Measurements from ENCODE around the gene EXD2.
"Not testable (repeated sequence)": the region's sequence is repeated elsewhere in the genome, so short reads cannot be mapped to it uniquely, and the experiment has no call there.

The EXD2 gene

GRCh38 chr14:69199786-69200185 is 8.5 kb downstream of the EXD2 start:
- DNase-seq = no peak

- DNase-seq = no peak
Measured at GRCh38 chr14:69204753-69205152, 13.5 kb downstream of the EXD2 start.

DNA sequence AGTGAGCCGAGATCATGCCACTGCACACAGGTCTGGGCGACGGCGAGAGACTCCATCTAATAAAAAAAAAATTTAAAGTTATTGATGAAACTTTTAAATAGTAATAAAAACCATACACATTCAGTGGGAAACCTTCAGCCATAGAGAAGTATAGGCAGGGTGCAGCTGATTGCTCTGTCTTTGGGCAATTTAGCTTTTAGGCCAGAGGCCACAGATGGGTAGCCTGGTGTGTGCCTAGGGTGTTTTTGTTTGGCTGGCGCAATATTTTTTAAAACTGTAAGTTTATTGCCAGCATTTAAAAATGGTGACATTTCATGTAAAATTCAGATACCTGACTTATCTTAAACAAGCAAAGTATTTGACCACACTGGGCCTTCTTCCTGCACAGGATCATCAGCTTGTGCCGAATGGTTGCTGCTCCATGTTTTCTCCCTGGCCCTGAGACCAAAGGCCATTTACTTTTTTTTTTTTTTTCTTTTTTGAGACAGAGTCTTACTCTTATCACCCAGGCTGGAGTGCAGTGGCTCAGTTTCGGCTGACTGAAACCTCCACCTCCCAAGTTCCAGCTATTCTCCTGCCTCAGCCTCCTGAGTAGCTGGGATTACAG is 16.2 kb downstream of the EXD2 start:
- no peak for DNase-seq

- DNase-seq = no peak
Measured at GRCh38 chr14:69208666-69209065, 17.4 kb downstream of the EXD2 start.

DNA sequence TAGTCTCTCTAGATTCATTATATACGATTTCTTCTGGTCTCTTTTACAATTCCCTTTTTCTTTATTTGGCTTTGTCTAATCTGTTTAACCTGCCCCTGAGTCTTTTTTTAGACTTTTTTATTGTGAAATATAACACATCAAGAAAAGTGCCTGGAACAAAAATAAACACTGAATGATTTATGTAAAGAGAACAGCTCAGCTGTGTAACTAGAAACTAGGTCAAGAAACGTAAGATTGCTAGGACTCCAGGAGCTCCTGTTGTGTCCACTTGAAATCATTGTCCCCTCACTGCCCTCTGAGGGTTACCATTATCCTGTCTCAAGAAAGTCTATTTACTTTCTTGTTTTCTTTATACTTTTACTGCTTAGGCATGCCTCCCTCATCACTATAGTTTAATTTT is 23.1 kb downstream of the EXD2 start:
- DNase-seq = no peak

DNA sequence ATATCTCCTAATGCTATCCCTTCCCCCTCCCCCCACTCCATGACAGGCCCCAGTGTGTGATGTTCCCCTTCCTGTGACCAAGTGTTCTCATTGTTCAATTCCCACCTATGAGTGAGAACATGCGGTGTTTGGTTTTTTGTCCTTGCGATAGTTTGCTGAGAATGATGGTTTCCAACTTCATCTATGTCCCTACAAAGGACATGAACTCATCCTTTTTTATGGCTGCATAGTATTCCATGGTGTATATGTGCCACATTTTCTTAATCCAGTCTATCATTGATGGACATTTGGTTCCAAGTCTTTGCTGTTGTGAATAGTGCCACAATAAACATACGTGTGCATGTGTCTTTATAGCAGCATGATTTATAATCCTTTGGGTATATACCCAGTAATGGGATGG is 26.4 kb downstream of the EXD2 start:
- DNase-seq = not testable (repeated sequence)

DNA sequence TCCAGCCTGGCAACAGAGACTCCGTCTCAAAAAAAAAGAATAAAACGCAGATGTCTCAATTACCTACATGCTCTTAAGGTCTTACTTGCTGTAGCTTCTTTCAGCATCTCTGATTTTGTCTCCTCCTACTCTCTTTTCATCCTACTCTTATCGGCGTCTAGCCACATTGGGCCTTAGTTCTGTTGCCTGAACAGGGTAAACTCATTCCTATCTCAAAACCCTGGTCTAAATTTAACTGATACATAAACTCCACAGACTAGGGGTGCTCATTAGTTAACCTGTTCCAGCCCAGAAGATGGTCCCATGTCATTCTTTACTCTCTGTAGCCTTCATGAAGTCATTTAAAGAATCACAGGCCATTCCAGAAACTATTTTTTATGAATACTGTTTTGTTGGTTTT is 33.6 kb downstream of the EXD2 start:
- no peak for DNase-seq

- DNase-seq = no peak
Measured at GRCh38 chr14:69226178-69226577, 34.9 kb downstream of the EXD2 start.

- DNase-seq = no peak
Measured at GRCh38 chr14:69226736-69227135, 35.4 kb downstream of the EXD2 start.

GRCh38 chr14:69231486-69231885 is 40.2 kb downstream of the EXD2 start:
- no peak for DNase-seq

DNA sequence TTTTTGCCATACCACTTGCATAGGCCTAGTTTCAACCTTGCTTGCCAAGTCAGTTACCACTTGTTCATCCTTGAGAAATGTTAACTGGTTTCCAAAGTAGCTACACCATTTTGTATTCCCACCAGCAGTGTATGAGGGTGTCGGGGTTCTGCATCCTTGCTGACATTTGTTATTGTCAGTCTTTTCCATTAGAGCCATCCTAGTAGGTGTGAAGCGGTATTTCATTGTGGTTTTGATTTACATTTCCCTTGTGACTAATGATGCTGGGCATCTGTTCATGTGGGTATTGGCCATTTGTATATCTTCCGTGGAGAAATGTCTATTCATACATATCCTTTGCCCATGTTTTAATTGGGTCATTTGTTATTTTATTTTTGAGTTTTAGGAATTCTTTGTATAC is 41.1 kb downstream of the EXD2 start:
- DNase-seq = no peak

DNA sequence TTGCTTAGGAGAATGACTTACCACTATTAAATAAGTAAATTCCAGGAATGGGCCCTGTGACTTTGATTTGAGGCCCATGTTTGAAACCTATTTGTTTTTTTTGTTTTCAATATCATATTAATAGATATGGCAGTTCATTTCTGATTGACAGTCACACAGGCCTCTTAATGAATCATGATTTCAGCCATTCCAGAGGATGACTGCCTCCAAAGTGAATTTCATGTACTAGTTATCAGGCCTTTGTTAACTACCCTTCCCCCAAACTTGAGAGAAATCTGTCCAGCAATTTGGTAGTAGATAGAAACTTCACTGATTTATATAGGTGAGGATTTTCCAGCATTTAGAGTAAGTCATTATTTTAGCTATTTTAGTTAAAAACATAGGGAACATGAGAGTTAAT is 42.8 kb downstream of the EXD2 start:
- no peak for DNase-seq

DNA sequence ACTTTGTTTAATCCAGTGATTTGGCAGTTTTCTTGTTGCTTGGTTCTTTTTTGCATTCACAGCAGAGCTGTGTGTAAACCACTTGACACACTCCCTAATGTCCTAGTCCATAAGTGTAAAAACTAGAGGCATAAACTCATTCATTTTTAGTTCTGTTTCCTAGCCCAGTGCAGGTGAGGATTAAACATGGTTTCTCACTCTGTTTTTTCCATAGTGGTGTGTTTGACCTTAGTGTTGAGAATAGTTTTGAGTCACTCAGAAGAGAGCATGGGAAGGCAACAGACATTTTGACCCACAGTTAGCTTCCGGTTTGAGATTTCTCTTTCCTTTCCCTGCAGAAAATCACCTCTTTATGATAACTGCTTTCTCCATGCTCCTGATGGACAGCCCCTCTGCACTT is 44.4 kb downstream of the EXD2 start:
- DNase-seq = no peak

GRCh38 chr14:69237142-69237541 is 45.8 kb downstream of the EXD2 start:
- no peak for DNase-seq

GRCh38 chr14:69237584-69237983 is 46.3 kb downstream of the EXD2 start:
- no peak for DNase-seq

- no peak for DNase-seq
Measured at GRCh38 chr14:69238883-69239282, 47.6 kb downstream of the EXD2 start.

DNA sequence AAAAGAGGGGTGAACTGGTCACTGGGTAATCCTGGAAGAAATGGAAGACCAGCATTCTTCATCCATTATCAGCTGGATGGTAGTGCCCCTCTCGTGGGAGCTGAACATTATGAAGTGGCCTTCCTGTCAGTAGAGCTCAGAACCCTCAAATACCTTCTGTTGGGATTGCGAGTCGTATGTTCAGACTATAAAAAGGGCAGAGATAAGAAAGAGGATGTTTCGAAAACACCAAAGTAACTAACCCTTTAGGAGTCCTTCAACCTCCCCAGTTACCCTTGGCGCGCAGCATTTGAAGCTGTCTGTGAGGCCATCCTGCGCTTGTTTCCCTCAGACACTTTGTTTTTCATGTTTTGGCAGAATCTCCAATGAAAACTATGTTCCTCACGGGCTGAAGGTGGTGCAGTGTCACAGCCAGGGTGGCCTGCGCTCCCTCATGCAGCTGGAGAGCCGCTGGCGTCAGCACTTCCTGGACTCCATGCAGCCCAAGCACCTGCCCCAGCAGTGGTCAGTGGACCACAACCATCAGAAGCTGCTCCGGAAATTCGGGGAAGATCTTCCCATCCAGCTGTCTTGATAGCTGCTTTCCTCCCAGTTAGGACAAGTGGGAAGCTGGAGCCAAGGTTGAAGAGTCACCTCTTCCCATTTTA is 49.4 kb downstream of the EXD2 start:
- no peak for DNase-seq

- DNase-seq = no peak
Measured at GRCh38 chr14:69241577-69241976, 50.3 kb downstream of the EXD2 start.

DNA sequence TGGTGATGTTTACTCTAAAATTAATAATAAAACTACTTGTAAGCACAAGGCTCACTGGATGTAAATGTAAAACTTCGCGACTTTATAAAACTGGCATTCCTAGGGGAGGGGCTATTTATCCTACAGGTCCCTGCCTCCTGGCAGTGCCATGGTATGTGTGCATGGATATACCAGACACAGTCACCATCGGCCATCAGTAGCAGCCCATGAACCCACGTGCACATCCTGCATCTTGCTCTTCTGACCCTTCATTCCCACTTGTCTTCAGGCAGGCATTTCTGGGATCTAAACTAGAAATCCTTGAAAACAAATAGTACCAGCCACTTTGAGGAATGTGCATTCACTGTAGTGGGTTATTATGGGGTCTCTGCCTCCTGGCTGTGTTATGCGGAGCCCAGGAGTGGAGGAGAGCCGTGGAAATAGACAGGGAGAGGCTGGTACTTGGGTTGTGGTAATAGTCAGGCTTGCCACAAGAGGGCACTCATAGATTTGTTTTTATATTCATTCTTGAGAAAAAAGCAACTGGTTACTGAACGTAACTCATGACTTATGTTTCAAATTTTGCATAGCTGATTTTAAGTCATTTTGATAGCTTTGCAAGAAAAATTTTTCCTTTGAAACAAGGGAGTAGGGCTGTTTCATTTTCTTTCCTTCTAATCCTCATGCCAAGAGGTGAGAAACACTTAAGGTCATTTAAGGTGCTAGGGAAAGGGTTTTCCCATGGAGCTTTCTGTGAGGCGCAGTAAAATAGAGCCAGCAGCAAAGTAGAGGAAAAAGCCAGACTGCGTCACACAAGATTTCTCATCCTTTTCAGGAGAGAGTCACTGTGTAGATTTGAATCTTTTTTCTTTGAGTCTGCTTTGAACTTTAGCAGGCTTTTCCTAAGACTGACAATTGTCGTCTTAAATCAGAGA is 51.3 kb downstream of the EXD2 start:
- DNase-seq = peak; percentile 19

DNA sequence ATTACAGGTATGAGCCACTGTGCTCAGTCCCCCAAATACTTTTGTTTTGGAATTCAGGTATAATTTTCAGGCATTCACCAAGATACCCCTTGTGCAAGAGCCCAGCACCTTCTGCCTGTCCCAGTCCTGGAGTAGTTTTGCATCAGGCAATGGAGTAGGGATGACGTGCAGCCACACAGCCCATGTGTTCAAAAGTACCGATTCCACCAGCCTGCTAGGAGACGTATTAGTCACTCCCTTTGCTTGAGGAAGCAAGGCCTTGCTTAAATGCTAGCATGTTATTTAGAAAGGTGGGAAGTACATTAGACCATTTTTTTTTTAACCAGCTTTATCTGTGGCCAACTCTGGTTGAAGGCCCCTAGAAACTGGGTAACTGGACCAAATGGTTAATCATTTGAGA is 53.6 kb downstream of the EXD2 start:
- DNase-seq = no peak

- no peak for DNase-seq
Measured at GRCh38 chr14:69246331-69246730, 55.0 kb downstream of the EXD2 start.

GRCh38 chr14:69247676-69248440 is 56.6 kb downstream of the EXD2 start:
- DNase-seq = no peak

GRCh38 chr14:69249603-69250002 is 58.3 kb downstream of the EXD2 start:
- no peak for DNase-seq
